ENCODE results near the gene RASD1. TPM values are rescaled to one million over a fixed set of nuclear protein-coding genes. Genes with fewer than 3 reads are reported as not detected.

RASD1 gene
- total and polyA plus RNA-seq, 2 donors (not counting 1 experiment from before 2014, with no cell fraction given), result 0.34 to 2.6 TPM

DNA sequence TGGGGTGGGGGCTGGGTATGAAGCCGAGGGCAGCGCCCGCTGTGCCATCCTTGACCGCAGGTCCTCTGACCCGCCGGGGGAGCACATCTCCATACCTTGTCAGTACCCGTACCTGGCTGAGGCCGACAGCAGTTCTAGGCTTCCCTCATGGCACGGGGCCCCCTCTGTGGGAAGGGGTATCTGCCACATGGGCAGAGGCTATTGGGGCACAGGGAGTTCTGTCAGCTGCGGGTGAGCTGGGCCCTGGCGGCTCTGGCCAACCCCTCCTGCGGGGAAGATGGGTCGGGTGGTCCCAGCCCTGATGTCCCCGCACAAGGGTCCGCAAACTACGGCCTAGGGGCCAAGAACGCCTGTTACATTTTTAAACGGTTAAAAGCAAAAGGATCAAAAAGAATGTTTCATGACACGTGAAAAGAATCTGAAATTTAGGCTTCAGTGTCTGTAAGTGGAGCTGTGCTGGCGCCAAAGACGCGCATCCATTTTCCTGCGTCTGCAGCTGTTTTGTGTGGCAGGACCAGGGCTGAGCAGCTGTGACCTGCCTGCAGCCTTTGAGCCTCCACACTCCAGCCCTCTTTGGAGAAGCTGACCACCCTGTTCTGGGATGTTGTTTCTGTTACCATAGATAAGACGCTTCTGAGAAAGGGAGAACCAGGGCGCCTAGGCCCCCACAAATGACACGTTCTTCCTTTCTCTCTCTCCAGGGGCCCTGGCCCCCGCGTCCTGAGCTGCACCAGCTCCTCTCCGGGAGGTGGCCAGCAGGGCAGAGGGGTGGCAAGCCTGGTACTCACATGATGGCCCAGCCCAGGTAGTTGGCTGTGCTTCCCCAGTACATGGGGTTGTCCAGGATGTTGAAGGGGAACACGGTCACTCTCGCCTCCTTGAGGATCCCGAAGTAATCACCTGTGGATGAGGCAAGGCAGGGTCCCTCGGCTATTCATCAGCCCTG lies 12.7 kb upstream of the RASD1 start:
- no peaks in the 10 kb centered on the region for H3K79me2 ChIP-seq (ENCODE audit: control insufficient read depth, insufficient read depth, low read length)
- H3K4me3 ChIP-seq (replicated peaks in 1 of 4; ENCODE audit: control extremely low read depth in 1 of 4, insufficient read depth in 1 of 4, low read depth in 3 of 4, low read length in 4 of 4), result no peak overlapping the region
- peaks cover 4% of the 10 kb centered on the region for H3K4me1 ChIP-seq (ENCODE audit: control insufficient read depth, extremely low read depth, insufficient read depth, low read length)
- H3K27ac ChIP-seq (ENCODE audit: insufficient read depth, low read length), result no peak overlapping the region
- no peaks in the 10 kb centered on the region for H3K27me3 ChIP-seq (ENCODE audit: control insufficient read depth, insufficient read depth, low read length)
- H2AFZ ChIP-seq (ENCODE audit: low read length), result no peak overlapping the region
- H3K9ac ChIP-seq (ENCODE audit: insufficient read depth, low read length), result no peak overlapping the region
- H3K9me3 ChIP-seq (ENCODE audit: control insufficient read depth, insufficient read depth, low read depth, low read length), result no peaks in the 10 kb centered on the region
- TF ChIP-seq EZH2 (IDR thresholded peaks at IDR 0.05; ENCODE audit: low read length, missing control alignments) (no peak), CTCF (conservative IDR thresholded peaks at IDR 0.05 in 1 of 2, IDR thresholded peaks at IDR 0.05 in 1 of 2; ENCODE audit: low read depth in 1 of 2, low read length in 2 of 2) (no peak)
- H3K36me3 ChIP-seq (ENCODE audit: control insufficient read depth, insufficient read depth, low read length), result no peaks in the 10 kb centered on the region
- no peak for DNase-seq (ENCODE audit: low read depth in 2 of 2)
- no peak overlapping the region for H3K4me2 ChIP-seq (ENCODE audit: extremely low read depth, insufficient read depth, low read length)
- no peaks in the 10 kb centered on the region for H4K20me1 ChIP-seq (ENCODE audit: control insufficient read depth, extremely low read depth, insufficient read depth, low read length)

- DNase-seq (ENCODE audit: low read depth in 2 of 2), result no peak
- no peaks in the 10 kb centered on the region for H3K79me2 ChIP-seq (ENCODE audit: control insufficient read depth, insufficient read depth, low read length)
- H3K4me3 ChIP-seq (replicated peaks in 1 of 4; ENCODE audit: control extremely low read depth in 1 of 4, insufficient read depth in 1 of 4, low read depth in 3 of 4, low read length in 4 of 4), result no peak overlapping the region
- TF ChIP-seq CTCF (conservative IDR thresholded peaks at IDR 0.05 in 1 of 2, IDR thresholded peaks at IDR 0.05 in 1 of 2; ENCODE audit: low read depth in 1 of 2, low read length in 2 of 2), result no peak
- TF ChIP-seq EZH2 (IDR thresholded peaks at IDR 0.05; ENCODE audit: low read length, missing control alignments), result no peak
- H3K9me3 ChIP-seq (ENCODE audit: control insufficient read depth, insufficient read depth, low read depth, low read length), result no peaks in the 10 kb centered on the region
- no peak overlapping the region for H2AFZ ChIP-seq (ENCODE audit: low read length)
- H3K4me1 ChIP-seq (ENCODE audit: control insufficient read depth, extremely low read depth, insufficient read depth, low read length), result peaks cover 4% of the 10 kb centered on the region
- no peak overlapping the region for H3K4me2 ChIP-seq (ENCODE audit: extremely low read depth, insufficient read depth, low read length)
- no peak overlapping the region for H3K9ac ChIP-seq (ENCODE audit: insufficient read depth, low read length)
- H3K27me3 ChIP-seq (ENCODE audit: control insufficient read depth, insufficient read depth, low read length), result no peaks in the 10 kb centered on the region
- H3K27ac ChIP-seq (ENCODE audit: insufficient read depth, low read length), result no peak overlapping the region
- H3K36me3 ChIP-seq (ENCODE audit: control insufficient read depth, insufficient read depth, low read length), result no peaks in the 10 kb centered on the region
- no peaks in the 10 kb centered on the region for H4K20me1 ChIP-seq (ENCODE audit: control insufficient read depth, extremely low read depth, insufficient read depth, low read length)
These were observed 11.9 kb upstream of the RASD1 start for GRCh38 chr17:17508019-17508535.

- H3K27ac ChIP-seq (ENCODE audit: insufficient read depth, low read length), result no peak overlapping the region
- H2AFZ ChIP-seq (ENCODE audit: low read length), result no peak overlapping the region
- H3K79me2 ChIP-seq (ENCODE audit: control insufficient read depth, insufficient read depth, low read length), result no peaks in the 10 kb centered on the region
- H4K20me1 ChIP-seq (ENCODE audit: control insufficient read depth, extremely low read depth, insufficient read depth, low read length), result no peaks in the 10 kb centered on the region
- H3K27me3 ChIP-seq (ENCODE audit: control insufficient read depth, insufficient read depth, low read length), result no peaks in the 10 kb centered on the region
- H3K9me3 ChIP-seq (ENCODE audit: control insufficient read depth, insufficient read depth, low read depth, low read length), result no peaks in the 10 kb centered on the region
- no peak overlapping the region for H3K4me3 ChIP-seq (replicated peaks in 1 of 4; ENCODE audit: control extremely low read depth in 1 of 4, insufficient read depth in 1 of 4, low read depth in 3 of 4, low read length in 4 of 4)
- no peak for DNase-seq (ENCODE audit: low read depth in 2 of 2)
- H3K4me1 ChIP-seq (ENCODE audit: control insufficient read depth, extremely low read depth, insufficient read depth, low read length), result peaks cover 4% of the 10 kb centered on the region
- no peak for TF ChIP-seq CTCF (conservative IDR thresholded peaks at IDR 0.05 in 1 of 2, IDR thresholded peaks at IDR 0.05 in 1 of 2; ENCODE audit: low read depth in 1 of 2, low read length in 2 of 2)
- TF ChIP-seq EZH2 (IDR thresholded peaks at IDR 0.05; ENCODE audit: low read length, missing control alignments), result no peak
- H3K36me3 ChIP-seq (ENCODE audit: control insufficient read depth, insufficient read depth, low read length), result no peaks in the 10 kb centered on the region
- H3K9ac ChIP-seq (ENCODE audit: insufficient read depth, low read length), result no peak overlapping the region
- H3K4me2 ChIP-seq (ENCODE audit: extremely low read depth, insufficient read depth, low read length), result no peak overlapping the region
These were observed 11.3 kb upstream of the RASD1 start for GRCh38 chr17:17507465-17508011.
